NCI-H128 (cell line): ENCODE data around the gene GJD3.

Experiments
- DNase-seq: peaks from one replicate; lab custom pipeline; 2025; ENCODE audit not compliant: unreplicated experiment; lab: John Stamatoyannopoulos, UW

Gene GJD3

DNA sequence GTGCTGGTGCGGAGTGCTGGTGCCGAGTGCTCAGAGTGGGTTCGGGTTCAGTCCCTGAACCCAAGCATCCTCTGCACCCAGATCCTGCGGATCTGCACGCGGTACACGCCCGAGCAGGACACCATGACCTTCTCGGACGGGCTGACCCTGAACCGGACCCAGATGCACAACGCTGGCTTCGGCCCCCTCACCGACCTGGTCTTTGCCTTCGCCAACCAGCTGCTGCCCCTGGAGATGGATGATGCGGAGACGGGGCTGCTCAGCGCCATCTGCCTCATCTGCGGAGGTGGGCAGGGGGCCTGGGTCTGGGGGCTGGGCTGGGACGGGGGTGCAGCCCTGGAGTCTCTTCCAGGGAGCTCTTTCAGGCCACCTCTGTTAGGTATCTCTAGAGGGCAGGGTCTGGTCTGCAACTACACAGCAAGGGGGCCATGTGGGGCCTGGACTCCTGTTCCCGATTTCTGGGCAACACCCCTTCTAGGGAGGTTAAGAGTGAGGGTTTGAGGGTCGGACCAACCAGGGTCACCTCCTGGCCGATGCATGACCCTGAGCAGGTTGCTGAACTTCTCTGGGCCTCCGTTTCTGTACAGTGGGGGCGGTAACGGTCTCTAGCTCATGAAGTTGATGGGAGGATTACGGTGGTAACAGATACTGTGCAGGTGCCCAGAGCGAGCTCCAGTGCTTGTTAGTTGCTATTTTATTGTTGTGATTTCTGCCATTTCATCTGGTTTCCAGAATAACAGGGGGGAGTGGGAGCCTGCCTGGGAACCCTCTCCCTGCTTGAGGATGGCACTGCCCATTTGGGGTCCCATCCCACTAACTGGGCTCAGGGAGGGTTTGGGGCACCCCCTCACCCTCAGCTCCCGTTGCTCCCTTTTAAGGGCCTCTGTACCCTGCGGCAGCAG lies 10.1 kb downstream of the GJD3 start:
- no peak for DNase-seq

DNA sequence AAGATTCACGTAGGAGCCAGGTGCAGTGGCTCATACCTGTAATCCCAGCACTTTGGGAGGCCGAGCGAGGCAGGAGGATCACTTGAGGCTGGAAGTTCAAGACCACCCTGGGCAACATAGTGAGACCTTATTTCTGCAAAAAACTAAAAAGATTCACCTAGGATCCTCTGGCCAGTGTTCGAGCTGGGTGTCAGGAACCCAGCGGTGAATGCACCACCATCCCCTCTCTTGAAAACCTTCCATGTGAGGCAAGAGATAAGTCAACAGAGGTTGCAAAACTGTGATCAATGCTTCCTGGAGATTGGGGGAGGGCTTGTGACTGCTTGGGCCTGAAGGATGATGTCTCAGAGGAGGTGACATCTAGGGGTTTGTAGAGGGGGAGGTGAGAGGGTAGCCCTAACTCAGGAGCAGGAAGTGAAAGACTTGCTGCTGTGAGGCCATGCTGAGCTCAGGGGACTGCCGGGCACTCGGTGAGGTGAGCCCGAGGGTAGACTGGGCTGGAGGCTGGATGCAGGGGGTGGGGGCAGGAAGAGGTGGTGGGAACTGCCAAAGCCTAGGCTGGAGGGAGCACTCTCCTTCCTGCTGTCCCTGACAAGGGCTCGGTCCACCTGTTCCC lies 11.7 kb downstream of the GJD3 start:
- DNase-seq = no peak

DNA sequence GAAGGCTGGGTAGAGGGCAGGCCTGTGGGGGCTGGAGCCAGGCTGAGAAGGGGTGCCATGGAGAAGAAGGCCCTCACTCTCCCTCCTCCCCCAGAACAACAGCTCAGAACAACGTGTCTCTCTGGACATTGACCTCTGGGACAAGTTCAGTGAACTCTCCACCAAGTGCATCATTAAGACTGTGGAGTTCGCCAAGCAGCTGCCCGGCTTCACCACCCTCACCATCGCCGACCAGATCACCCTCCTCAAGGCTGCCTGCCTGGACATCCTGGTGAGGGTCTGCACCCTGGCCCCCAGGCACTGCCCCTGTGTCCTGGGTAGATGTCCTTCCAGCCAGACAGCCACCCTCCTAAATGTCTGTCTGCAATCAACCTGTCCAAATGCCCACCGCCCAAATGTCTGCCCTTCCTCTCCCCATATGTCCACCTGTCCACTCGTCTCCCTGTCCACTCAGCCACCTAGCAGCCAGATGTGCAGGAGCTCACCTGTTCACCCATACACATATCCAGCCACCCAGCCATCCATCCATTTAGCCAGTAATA lies 12.2 kb downstream of the GJD3 start:
- DNase-seq = no peak

DNA sequence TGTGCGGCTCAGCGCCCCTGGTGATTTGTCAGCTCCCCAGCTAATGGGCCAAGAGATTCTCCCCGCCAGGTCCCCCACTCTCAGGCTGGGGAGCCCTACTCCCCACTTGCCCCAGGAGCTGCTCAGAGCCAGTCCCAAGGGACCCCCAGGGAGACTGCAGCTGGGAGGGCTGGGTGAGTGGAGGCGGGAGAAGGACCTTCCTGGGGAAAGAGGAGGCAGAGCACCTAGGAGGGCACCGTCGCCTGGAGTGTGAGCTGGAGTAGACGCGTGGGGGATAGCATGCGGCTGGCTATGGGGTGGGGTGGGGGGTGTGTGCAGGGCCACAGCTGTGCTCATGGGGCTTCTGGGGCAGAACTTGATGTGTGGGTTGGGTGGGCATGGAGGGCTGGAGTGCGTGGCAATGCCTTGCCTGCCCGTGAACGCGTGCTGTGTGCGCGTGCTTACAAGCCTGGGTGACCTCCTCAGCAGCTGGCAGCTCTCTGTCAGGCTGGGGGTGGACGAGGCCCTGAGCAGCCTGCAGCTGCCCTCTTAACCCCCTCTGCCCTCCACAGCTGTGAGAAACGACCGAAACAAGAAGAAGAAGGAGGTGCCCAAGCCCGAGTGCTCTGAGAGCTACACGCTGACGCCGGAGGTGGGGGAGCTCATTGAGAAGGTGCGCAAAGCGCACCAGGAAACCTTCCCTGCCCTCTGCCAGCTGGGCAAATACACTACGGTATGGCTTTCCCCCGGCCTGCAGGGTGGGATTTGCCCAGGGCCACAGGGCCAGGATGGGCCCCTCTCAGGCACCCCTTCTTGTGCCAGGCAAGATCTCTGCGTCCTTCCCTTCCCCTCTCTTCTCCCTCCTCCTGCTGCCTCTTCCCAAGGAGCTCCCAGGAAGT lies 12.9 kb downstream of the GJD3 start:
- no peak for DNase-seq

- DNase-seq = no peak
These were observed 13.7 kb downstream of the GJD3 start for GRCh38 chr17:40350689-40351358.

DNA sequence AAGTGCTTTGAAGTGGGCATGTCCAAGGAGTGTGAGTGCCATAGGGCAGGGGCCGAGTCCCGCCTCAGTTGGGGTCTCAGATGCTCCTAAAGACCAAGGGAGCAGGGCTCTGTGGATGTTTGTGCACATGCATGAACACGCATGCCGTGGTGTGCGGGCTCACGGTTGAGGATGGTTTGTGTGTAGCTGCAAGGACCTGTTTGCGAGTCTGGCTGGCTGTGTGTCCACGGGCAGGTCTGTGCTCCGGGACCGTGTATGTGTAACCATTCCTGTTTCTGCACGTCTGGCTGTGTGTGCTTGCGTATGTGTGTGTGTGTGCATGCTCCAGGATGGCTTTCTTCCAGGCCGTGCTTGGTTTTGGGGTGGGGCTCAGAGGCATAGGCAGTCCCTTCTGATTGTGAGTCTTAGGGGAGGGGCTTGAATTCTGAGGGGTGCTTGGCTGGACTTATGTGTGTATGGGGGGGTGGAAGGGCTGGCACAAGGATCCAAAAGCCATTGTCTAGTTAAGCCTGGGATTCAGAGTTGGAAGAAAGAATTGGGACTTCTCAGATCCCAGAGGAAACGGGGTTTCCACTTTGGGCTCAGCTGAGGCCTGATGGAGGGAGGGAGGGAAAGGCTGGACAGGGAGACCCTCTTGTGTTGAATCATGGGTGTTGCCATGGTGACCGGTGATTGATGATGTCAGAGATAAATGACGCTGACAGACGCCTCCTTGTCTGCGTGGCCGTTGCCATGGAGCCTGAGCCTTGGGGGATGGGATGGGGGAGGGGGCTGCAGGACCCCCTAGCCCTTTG lies 14.4 kb downstream of the GJD3 start:
- DNase-seq = no peak

DNA sequence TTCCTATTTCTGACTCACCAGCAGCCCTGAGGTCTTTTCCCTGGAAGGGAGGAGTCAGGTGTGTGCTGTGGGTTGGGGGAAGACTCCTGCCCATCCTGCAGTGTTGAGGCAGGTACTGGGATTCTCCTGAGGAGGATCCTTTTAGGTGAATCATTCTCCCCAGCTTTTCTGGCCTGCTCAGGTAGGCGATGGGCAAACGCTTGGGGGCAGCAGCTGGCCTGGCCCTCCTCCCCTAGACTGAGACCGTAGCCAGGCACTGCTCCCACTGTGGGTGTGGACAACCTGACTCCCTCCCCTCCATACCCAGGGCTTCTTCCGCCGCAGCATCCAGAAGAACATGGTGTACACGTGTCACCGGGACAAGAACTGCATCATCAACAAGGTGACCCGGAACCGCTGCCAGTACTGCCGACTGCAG lies 15.1 kb downstream of the GJD3 start:
- DNase-seq = no peak

GRCh38 chr17:40348562-40349476 lies 15.7 kb downstream of the GJD3 start:
- DNase-seq = no peak

- no peak for DNase-seq
These were observed 16.4 kb downstream of the GJD3 start for GRCh38 chr17:40348136-40348504.

- no peak for DNase-seq
These were observed 17.0 kb downstream of the GJD3 start for GRCh38 chr17:40347319-40348135.

GRCh38 chr17:40346765-40347158 lies 17.8 kb downstream of the GJD3 start:
- no peak for DNase-seq

GRCh38 chr17:40345994-40346764 lies 18.4 kb downstream of the GJD3 start:
- no peak for DNase-seq

DNA sequence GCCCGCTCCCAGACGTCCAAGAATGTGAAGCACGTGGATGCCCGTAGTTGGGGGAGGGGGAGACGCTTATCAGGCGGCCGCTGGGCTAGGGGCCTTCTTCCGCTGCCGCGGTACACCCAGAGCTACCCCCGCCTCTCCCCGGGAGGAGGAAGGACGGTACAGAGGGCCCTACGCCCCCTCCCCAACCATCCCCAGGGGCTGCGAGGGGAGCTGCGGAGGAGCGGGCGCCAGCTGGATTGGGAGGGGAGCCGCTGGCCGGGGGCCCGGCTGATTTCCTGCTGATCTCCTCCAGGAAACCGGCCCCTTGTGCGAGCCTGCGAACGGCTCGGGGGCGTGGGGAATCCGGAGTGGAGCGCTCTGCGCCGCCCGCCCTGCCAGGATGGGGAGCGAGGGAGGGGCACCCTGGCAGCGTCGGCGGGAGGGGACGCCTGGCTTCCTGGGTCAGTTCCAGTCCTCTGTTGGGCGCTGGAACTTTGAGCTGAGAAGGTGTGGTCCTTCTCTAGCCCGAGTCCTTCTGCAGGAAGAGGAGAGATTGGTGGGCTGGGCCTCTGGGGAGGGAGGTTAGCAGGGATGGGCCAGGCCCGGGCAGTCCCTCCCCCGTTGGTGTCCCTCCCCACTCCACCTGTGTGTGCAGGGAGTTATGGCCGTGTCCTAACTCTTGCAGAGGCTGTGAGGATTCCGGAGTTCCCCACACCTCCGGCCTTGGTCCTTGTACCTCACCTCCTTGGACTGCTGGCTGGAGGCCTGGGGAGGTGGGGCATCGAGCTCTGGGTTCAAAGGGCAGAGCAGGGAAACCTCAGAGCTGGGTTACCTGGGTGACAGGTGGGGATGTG lies 19.2 kb downstream of the GJD3 start:
- DNase-seq = no peak

DNA sequence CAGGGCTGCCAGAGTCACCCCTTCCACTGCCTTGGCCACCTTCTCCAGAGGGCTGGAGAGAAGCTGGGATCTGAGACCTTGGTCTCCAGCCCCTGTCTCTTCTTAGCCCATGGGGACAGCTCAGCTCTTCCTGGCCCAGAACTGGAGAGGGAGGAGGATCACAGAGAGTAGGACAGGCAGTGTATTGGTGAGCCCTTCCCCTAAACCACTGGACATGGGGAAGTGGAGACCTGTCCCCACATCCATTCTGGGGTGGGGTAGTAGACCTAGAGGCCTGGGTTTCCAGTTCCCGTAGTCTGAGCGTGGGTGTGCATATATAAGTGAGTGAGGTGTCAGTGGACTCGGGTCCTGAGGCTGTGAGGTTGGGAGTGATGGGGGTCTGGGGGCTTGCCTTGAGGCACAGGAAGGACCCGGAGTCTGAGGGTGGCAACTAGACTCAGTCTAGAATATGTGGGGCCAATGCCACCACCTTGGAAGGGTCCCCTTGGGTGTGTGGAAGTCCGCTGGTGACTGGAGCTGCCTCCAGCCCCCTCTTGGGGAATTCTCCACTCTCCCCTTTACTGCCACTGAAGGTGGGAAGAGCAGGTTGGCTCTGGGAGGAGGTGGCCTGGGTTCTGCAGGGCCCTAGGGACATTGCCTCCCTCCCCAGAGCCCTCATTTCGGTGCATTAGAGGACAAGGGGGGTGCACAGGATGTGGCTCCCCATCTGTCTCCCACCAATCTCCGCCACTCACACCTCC lies 19.9 kb downstream of the GJD3 start:
- no peak for DNase-seq

DNA sequence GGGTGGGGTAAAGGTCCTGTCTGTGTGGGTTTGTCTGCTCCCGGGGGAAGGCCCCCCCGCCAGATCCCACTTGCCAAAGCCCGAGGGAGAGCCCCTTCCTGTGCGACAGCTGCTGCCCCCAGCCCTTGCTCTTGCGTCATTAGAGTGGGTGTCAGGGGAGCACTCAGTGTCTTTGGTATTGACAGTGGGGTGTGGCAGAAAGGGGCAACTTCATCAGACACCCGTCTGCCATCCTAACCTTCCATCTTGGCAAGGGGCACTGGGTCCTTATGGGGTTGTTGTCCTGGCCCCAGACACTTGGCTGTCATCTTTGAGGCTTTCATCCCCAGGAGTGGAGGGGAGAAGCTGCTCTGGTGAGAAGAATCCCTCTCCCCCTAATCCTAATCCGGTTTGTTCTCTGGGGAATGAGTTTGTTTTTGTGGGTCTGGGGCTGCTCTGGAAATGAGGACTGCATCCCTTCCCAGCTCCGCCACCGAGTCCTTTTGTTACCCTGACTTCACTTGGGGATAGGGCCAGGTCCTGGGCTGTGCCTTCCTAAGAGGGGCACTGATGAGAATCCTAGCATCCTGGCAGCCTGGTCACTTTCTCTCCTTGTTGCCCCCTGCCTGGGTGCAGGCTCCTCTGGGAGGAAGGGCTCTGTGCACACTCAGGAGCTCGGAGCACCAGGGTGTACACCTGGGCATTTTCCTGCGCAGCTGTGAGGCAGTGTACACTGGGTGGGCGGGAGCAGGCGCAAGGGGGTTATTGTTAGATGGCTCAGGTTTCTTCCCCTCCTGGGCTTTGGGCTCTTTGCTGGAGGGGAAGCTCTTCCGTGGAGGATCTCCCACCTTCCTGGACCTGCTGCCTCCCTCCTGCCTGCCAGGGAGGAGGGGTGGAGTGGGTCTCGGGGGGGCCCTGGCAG lies 21.1 kb downstream of the GJD3 start:
- DNase-seq = no peak
